NCI-H2227 (cell line): ENCODE data around the gene MUS81.
"Not testable (repeated sequence)": the region's sequence is repeated elsewhere in the genome, so short reads cannot be mapped to it uniquely, and the experiment has no call there.

Source experiments
- DNase-seq: peaks from one replicate; lab custom pipeline; 2025; ENCODE audit not compliant: unreplicated experiment; lab: John Stamatoyannopoulos, UW

MUS81 gene

GRCh38 chr11:65891219-65892136 is 31.2 kb downstream of the MUS81 start:
- DNase-seq = peak; percentile 26

- not testable (repeated sequence) for DNase-seq
Observed at GRCh38 chr11:65892137-65892540, 31.9 kb downstream of the MUS81 start.

GRCh38 chr11:65892661-65893317 is 32.6 kb downstream of the MUS81 start:
- DNase-seq = no peak

GRCh38 chr11:65894034-65894591 is 33.9 kb downstream of the MUS81 start:
- no peak for DNase-seq

- DNase-seq = no peak
Observed at GRCh38 chr11:65895482-65895981, 35.3 kb downstream of the MUS81 start.

GRCh38 chr11:65896034-65896999 is 36.1 kb downstream of the MUS81 start:
- DNase-seq = no peak

GRCh38 chr11:65897020-65897471 is 36.8 kb downstream of the MUS81 start:
- no peak for DNase-seq

GRCh38 chr11:65898656-65899355 is 38.6 kb downstream of the MUS81 start:
- no peak for DNase-seq

GRCh38 chr11:65899356-65900124 is 39.3 kb downstream of the MUS81 start:
- peak; percentile 22 for DNase-seq

GRCh38 chr11:65900125-65900898 is 40.1 kb downstream of the MUS81 start, which contains the start of gene FOSL1:
FOSL1 (minus strand) TSS chr11:65900388; CDS start chr11:65900339, 49 bp downstream.
- DNase-seq = peak; percentile 79

GRCh38 chr11:65900899-65901180 is 40.6 kb downstream of the MUS81 start:
- DNase-seq = no peak

GRCh38 chr11:65903068-65903481 is 42.8 kb downstream of the MUS81 start:
- no peak for DNase-seq

GRCh38 chr11:65903715-65904114 is 43.5 kb downstream of the MUS81 start:
- no peak for DNase-seq

- DNase-seq = no peak
Observed at GRCh38 chr11:65906602-65907001, 46.4 kb downstream of the MUS81 start.

- no peak for DNase-seq
Observed at GRCh38 chr11:65907878-65908277, 47.6 kb downstream of the MUS81 start.

- peak; percentile 65 for DNase-seq
Observed at GRCh38 chr11:65911682-65912568, 51.7 kb downstream of the MUS81 start.

- DNase-seq = no peak
Observed at GRCh38 chr11:65912845-65913244, 52.6 kb downstream of the MUS81 start.
